Esophagus squamous epithelium (tissue), 4 donors: Measurements from ENCODE around the gene P2RY13.

Experiments used
- POLR2A ChIP-seq, 4 donors: fragments of 450-650 bp; IDR thresholded peaks; one replicate each; pipeline ENCODE4 v1.6.1; 2017; ENCODE audit warnings: antibody characterized with exemption in 4 of 4, mild to moderate bottlenecking in 4 of 4, moderate library complexity in 3 of 4
- TF ChIP-seq, protein P1 (sequence below), 6 experiments: fragments of 450-650 bp in 4 of 6; fragments of 200-600 bp in 2 of 6; sonication (generic) in 2 of 6; IDR thresholded peaks; one replicate each; pipeline ENCODE4 v1.5.1; 2016 to 2019; ENCODE audit warnings: antibody characterized with exemption in 6 of 6, mild to moderate bottlenecking in 4 of 6, moderate library complexity in 4 of 6

DNA sequence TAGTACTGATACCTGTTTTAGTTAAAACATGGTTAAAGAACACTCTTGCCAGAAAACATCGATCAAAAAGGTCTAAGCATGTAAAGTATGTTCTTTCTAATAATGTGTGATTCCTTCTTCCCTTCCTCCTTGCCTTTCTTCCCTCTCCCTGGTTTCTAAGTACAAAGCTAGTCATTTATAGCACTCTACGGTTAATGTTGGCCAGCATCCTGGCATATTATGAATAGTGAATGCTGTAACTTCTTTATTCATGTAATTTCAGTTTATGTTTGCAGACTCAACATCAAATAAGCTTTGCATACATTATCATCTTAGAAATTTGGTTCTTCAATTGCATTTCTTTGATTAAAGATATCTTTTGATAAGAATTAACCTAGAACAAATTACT lies 28.1 kb upstream of the P2RY13 start:
- TF ChIP-seq, protein P1, sequence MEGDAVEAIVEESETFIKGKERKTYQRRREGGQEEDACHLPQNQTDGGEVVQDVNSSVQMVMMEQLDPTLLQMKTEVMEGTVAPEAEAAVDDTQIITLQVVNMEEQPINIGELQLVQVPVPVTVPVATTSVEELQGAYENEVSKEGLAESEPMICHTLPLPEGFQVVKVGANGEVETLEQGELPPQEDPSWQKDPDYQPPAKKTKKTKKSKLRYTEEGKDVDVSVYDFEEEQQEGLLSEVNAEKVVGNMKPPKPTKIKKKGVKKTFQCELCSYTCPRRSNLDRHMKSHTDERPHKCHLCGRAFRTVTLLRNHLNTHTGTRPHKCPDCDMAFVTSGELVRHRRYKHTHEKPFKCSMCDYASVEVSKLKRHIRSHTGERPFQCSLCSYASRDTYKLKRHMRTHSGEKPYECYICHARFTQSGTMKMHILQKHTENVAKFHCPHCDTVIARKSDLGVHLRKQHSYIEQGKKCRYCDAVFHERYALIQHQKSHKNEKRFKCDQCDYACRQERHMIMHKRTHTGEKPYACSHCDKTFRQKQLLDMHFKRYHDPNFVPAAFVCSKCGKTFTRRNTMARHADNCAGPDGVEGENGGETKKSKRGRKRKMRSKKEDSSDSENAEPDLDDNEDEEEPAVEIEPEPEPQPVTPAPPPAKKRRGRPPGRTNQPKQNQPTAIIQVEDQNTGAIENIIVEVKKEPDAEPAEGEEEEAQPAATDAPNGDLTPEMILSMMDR (IDR thresholded peaks at IDR 0.05) = no peak
- no peak for TF ChIP-seq POLR2A (IDR thresholded peaks at IDR 0.05)
